HG03342 (cell line): Measurements from ENCODE around the gene MAN2C1.
"Not testable (repeated sequence)": the region's sequence is repeated elsewhere in the genome, so short reads cannot be mapped to it uniquely, and the experiment has no call there.

Experiments used
- ATAC-seq: cut with Tn5 transposase; IDR thresholded peaks from one replicate; pipeline ENCODE4 v1.9.1; 2021; ENCODE audit warnings: mild to moderate bottlenecking, moderate library complexity; ENCODE audit not compliant: unreplicated experiment

MAN2C1 gene

GRCh38 chr15:75361361-75361988 lies 6.9 kb downstream of the MAN2C1 start:
- no peak for ATAC-seq

GRCh38 chr15:75360856-75361255 lies 7.6 kb downstream of the MAN2C1 start:
- no peak for ATAC-seq

- ATAC-seq, result no peak
These were observed 8.0 kb downstream of the MAN2C1 start for GRCh38 chr15:75360391-75360790.

- no peak for ATAC-seq
These were observed 8.7 kb downstream of the MAN2C1 start for GRCh38 chr15:75359537-75360250.

- ATAC-seq, result no peak
These were observed 9.5 kb downstream of the MAN2C1 start for GRCh38 chr15:75358771-75359536.

- ATAC-seq, result no peak
These were observed 10.3 kb downstream of the MAN2C1 start for GRCh38 chr15:75357976-75358673.

GRCh38 chr15:75356517-75356916 lies 11.9 kb downstream of the MAN2C1 start:
- no peak for ATAC-seq

- ATAC-seq, result no peak
These were observed 12.4 kb downstream of the MAN2C1 start for GRCh38 chr15:75356006-75356405.

GRCh38 chr15:75355369-75355768 lies 13.0 kb downstream of the MAN2C1 start:
- ATAC-seq, result no peak

- ATAC-seq, result no peak
These were observed 14.0 kb downstream of the MAN2C1 start for GRCh38 chr15:75354454-75354853.

GRCh38 chr15:75353604-75354003 lies 14.8 kb downstream of the MAN2C1 start:
- ATAC-seq, result no peak

- no peak for ATAC-seq
These were observed 16.0 kb downstream of the MAN2C1 start for GRCh38 chr15:75352186-75353080.

- no peak for ATAC-seq
These were observed 17.6 kb downstream of the MAN2C1 start for GRCh38 chr15:75350601-75351361.

GRCh38 chr15:75349851-75350588 lies 18.4 kb downstream of the MAN2C1 start:
- no peak for ATAC-seq

- not testable (repeated sequence) for ATAC-seq
These were observed 19.1 kb downstream of the MAN2C1 start for GRCh38 chr15:75349351-75349669.

- no peak for ATAC-seq
These were observed 19.7 kb downstream of the MAN2C1 start for GRCh38 chr15:75348562-75349350.

- no peak for ATAC-seq
These were observed 20.3 kb downstream of the MAN2C1 start for GRCh38 chr15:75348034-75348561.
